ENCODE results near the gene FXYD5.
A peak's percentile ranks its signal among the peaks of the same experiment; 100 is the strongest.
"Not testable (repeated sequence)": the region's sequence is repeated elsewhere in the genome, so short reads cannot be mapped to it uniquely, and the experiment has no call there.

FXYD5 gene

DNA sequence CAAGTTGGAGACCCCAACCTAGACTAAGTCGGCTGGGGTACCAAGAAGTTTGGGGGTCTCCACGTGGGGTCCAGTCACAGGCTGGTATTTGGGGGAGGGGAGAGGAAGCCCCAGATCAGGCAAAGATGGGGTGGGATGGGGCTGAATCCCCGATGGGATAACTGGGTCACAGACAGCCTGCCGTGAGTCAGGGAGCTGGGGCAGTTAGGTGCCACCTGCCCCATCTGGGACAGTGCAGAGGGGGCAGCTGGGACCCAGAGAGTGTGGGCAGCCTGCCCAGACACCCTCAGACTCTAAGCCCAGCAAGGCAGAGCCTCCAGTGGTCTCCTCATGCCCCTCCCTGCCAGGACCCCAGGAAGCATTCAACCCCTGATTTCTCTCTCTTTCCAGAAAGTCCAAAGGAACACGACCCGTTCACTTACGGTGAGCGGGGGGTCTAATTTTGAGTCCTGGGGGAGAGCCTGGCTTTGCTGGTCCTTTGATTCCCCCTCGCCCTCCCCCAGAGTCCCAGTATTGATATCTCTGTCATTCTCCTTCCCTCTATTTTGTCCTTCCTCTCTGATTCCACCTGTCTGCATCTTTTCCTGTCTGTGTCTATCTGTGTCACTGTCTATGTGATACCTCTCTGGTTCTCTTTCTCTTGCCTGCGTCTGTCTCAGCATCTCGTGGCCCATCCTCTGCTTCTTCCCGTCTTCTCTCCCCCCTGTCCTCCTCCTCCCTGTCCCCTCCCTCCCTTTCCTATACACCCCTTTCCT is 14.2 kb upstream of the FXYD5 start:
- DNase-seq, result no peak

DNA sequence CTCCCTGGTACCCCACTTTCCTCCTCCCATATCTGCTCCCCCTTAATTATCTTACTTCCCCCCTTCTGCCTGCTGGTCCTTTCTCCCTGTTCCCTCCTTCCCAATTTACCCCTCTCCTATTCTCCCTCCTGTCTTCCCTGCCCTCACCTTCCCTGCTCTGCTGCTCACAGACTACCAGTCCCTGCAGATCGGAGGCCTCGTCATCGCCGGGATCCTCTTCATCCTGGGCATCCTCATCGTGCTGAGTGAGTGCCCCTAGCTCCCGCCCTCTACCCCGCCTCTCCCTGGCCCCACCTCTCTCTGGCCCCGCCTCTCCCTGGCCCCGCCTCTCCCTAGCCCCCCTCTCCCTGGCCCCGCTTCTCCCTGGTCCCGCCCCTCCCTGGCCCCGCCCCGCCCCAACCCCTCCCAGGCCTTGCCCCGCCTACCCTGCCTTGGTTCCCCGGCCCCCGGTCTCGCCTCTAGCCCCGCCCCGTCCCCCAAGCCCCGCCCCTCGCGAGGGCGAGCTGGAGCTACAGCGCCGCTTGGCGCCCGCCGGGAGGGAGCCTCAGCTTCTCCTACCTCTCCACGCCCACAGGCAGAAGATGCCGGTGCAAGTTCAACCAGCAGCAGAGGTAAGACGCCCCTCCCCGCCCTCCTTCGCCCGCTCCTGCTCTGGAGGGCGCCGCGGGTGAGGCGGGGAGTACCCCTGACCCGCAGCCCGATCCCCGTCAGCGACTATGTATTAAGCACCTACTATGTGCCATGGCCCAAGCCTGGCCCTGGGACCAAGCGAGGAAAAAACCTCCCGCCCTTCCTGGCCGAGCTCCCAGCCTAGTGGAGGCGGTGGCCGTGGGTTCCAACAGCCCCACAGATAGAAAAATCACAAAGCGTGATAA is 13.3 kb upstream of the FXYD5 start:
- peak; percentile 94 for DNase-seq

DNA sequence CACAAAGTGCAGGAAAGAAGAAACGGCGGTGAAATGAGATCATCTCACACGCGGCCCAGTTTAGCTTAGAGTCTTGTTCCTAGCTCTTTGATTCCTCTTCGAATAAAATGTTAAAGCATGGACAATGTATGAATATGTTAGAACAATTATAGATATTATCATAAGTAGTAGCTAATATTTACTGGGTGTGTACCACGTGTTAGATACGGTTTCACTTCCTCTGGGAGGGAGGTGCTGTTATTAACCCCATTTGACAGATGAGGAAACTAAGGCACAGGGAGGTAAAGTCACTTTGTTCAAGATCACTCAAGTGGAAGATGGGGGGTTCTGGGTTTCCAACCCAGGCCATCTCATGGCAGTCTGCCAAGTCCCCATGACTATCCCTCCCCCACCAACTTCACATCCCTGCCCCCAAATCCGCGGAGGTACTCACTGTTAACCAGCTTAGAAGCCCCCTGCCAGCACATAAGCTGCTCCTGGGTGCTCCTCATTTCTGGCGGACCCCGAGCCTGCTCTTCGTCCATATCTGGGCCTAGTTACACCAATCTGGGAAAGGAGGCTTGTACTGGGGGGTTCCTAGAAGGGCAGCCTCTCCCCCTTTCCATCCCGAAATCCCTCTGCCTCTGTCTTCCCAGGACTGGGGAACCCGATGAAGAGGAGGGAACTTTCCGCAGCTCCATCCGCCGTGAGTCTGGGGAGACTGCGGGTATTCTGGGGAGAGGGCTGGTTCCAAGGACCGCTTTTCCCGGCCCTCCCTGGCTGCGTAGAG is 12.5 kb upstream of the FXYD5 start:
- no peak for DNase-seq

DNA sequence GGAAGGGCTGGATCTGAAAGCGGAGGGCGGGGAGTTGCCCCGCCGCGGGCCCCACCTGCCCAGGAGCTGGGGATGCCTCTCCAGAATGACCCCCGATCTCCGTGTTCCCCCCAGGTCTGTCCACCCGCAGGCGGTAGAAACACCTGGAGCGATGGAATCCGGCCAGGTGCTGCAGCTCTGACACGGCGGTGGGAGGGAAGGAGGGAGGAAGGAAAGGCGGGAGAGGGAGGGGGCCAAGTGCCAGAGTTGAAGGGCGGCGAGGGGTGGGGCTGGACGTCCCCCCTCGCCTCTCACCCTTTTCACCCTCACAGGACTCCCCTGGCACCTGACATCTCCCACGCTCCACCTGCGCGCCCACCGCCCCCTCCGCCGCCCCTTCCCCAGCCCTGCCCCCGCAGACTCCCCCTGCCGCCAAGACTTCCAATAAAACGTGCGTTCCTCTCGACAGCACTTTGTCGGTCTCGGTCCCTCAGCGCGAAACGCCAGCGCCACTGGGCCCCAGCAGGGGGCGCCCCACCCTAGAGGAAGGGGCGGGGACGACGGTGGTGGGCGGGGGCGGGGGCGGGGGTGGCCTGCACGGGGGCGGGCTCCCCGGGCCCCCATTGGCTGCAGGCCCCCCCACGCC is 11.8 kb upstream of the FXYD5 start:
- DNase-seq, result peak; percentile 70

DNA sequence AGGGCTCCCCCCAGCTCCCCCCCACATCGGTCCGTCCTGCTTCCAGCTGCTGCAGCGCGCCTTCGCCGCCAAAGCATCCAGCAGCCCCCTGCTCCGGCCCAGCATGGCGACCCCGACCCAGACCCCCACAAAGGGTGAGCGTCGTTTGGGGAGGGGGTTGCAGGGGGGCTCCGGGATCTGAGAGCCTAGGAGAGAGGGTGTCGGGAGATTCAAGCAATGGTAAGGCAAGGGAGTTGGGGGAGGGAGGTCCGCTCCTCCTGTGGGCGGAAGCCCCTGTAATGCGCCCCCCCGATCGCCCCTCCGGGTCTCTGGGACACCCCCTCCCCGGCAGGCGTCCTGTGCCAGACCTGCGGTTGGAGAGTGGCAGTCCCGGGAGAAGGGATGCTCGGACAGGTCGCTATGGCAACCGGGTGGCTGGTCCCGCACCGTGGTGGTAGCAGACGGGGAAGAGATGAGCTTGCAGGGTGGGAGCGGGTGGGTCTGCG is 11.3 kb upstream of the FXYD5 start, which contains the start of gene FXYD7:
Gene FXYD7 (plus strand): TSS at position 25 of the 485 bp plus-strand sequence. CDS start 79 bp downstream, at position 104.
- no peak for DNase-seq

DNA sequence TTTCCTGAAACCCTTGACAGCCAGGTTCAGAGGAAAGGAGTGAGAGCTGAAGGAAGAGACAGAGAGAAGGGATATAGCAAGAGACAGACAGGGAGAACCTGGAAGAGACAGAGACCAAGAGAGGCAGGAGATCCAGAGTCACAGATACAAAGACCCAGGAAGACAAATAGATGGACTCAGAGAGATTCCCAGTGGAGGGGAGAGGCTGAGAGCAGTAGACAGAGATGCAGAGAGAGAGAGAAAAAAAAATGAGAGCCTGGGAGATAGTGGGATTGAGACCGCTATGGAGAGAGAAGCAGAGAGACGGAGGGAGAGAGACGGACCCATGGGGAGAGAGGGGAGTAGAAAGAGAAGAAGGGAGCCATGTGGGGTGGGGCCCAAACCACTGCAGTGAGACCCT is 10.7 kb upstream of the FXYD5 start:
- DNase-seq, result no peak

DNA sequence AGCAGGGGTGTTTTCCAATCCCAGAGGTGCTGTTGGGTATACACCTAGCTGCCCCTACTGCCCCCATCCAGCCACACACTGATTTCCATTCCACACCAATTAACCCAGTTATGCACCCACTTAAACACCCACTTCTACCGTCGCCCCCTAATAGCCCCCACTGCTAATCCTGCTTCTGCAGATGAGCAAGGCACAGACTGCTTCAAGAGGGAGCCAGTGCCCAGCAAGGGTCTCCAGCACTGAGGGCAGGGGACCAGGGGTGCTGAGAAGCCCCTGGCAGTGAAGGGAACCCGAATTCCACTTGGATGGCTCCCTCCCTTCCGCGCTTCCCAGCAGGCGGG is 10.3 kb upstream of the FXYD5 start:
- DNase-seq, result no peak

DNA sequence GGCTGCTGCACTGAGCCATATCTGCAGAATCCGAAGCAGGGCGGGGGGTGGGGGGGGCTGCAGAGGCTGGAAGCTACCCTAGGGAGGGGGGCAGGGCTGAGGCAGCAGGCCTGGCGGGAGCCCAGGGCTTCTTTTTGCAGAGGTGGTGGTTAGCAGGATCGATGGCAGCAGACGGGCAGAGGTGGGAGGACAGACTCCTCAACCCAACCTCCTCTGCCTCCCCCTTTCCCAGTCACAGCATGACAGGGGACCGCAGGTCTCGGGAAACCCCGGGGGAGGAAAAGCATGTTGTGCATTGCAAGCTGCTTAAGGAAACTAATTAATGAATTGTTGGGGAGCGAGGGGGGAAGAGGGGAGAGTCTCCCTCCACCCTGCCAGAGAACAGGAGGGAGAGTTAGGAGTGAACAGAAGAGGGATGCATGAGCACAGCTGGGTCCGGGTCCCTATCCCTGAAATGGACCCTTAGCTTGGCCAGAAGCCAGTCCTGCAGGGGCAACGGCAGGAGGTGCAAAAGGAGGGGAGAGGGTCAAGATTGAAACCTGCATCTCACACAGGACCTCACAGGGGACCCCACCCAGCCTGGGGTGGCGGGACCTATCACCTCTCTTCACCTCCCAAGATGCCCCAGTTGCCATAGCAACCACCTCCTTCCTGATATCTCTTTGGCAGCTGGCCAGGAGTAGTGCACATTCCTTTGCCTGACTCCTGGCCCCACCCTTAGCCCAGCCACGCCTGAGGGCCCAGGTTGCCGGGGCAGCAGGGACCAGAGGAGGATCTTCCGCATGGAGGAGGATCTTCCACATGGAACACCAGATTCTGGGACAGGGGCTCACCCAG is 9.7 kb upstream of the FXYD5 start:
- DNase-seq, result peak; percentile 29

DNA sequence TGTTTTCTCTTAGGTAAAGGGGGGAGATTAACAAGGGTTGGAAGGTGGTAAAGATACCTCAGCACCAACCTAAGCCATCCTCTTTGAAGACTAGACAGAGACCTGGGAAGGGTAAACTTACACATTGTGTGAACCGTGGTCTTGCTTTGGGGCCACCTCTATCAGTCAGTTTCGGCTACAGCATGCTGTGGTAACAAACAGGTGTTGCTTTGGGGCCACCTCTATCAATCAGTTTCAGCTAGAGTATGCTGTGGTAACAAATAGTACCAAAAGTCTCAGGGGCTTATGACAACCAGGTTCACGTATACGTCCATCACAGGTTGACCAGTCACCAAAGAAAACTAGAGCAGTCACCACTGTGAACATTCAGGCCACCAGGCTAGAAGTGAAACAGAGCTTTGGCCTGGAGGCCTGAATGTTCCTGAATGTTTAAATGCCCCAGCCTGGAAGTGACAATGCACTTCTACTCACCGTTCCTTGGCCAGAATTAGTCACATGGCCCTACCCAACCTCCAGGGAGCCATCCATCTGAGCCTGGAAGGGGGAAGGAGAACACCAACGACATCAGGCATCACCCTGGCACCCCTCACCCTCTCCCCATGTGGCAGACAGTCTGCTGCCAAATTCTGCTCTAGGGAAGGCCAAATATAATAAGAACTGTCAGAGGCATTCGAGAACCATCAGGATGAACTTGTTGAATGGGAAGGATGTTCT is 7.6 kb upstream of the FXYD5 start:
- DNase-seq, result no peak

DNA sequence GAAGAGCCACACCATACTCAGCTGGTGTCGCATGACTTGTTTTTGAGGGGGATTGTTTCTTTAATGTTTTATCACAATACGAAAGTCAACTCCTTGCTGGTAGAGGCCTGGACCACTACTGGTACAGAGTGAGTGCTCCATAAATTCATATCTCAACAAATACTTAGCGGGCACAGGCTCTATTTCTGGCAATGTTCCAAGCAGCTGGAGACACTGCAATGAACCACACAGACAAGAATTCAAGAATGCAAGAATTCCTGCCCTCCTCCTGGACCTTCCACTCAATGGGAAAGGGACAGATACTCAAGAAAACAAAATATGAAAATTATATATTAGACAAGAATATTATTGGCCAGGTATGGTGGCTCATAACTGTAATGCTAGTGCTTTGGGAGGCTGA is 5.1 kb upstream of the FXYD5 start:
- DNase-seq, result no peak

DNA sequence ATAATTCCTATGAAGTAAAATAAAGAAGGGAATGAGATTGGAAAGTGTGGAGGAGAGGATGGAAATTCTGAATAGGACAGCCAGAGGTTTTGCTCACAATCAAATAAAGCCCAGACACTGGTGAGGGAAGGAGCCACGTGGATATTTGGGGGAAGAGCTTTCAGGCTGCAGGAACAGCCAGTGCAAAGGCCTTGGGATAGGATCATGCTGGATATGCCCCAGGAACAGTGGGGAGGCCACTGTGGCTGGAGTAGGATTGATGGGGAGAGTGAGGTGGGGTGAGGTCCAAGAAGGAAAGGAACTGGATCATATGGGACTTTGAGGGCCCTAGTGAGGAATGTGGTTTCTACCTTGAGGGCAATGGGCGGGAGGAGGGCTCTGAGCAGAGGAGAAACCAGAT is 4.1 kb upstream of the FXYD5 start:
- DNase-seq, result no peak

DNA sequence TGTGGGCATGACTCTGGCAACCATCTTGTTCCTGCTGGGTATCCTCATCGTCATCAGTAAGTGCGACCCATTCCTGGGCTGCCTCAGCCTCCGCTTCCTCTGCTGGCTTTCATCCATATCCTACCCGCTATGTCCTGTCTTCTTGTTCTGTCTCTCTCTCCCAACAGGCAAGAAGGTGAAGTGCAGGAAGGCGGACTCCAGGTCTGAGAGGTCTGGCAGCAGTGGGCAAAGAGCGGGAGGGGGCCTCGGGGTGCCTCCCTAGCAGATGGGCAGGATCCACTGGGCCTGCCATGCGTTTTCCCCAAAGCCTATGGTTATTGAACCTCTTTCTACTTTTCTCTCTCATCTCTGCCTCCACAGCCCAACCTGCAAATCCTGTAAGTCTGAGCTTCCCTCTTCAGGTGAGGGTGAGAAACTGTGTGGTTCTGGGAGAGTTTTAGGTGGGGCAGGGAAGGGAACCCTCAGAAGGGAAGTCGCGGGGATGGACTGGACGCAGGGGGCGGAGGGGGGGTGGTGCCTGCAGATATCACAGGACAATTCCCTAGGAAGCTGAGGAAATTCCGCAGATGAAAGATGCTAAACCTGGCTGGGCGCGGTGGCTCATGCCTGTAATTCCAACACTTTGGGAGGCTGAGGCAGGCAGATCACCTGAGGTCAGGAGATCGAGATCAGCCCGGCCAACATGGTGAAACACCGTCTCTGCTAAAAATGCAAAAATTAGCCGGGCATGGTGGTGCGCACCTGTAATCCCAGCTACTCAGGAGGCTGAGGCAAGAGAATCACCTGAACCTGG is 3.1 kb upstream of the FXYD5 start:
- DNase-seq, result no peak

DNA sequence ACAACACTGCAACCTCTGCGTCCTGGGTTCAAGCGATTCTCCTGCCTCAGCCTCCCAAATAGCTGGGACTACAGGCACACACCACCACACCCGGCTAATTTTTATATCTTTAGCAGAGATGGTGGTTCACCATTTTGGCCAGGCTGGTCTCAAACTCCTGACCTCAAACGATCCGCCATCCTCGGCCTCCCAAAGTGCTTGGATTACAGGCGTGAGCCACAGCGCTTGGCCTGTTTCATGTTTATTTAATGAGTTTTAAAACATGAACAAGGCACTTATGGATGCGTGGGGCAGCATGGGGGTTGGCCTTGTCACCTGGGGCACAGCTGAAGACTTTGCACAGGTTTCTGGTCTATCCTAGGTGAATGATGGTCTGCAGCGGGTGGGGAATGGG is 1.4 kb upstream of the FXYD5 start:
- not testable (repeated sequence) for DNase-seq

DNA sequence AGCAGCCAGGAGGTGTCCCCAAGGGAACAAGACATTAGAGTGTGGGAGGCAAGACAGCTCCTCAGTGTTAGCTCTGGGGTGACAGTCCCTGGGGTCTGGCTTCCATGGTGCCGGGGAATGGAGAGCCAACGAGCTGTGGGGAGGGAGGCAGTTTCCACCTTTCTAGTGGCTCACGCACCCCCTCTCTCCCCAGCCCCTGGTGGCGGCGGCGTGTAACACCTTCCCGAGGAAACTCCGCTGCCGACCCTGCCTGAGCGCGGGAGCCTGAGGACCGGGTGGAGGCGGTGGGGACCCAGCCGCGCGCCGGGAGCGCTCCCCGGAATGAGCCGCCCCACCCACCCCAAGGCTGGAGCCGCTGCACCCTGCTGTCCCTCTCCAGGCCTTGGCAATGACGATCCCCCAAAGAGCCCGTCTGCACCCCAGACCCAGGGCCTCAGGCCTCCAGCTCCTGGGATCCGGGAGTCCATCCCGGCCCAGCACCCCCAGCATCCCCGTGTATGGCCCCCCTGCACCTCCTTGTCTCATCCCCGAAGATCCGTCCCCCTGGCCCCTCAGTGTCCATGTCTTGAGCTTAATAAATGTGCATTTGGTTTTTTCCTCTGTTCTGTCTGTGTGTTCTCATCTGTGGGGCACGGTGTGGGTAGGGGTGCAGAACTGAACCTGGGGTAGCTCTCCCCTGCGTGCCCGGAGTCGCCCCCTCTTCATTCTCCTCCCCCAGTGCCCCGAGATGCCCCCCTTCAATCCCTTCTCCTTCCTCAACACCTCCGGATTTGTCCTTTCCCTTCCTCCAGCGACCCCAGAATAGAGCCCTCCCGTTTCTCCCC is 622 bp upstream of the FXYD5 start:
- DNase-seq, result peak; percentile 75

DNA sequence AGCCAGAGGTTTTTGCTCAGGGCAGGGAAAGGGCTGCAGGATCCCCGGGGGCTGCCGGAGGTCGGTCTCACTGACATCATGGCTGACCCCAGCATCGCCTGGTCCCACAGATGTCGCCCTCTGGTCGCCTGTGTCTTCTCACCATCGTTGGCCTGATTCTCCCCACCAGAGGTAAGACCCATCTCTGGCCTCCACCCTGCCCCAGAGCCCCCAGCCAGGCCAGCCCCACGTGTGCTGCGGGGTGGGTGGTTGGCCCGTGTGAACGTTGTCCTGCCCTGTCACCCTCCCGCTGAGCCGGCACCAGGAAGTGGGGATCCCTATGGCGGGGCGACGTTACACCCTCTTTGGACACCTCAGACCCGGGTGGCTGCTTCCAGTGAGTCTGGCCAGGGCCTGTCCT is 906 bp downstream of the FXYD5 start:
- DNase-seq, result no peak

DNA sequence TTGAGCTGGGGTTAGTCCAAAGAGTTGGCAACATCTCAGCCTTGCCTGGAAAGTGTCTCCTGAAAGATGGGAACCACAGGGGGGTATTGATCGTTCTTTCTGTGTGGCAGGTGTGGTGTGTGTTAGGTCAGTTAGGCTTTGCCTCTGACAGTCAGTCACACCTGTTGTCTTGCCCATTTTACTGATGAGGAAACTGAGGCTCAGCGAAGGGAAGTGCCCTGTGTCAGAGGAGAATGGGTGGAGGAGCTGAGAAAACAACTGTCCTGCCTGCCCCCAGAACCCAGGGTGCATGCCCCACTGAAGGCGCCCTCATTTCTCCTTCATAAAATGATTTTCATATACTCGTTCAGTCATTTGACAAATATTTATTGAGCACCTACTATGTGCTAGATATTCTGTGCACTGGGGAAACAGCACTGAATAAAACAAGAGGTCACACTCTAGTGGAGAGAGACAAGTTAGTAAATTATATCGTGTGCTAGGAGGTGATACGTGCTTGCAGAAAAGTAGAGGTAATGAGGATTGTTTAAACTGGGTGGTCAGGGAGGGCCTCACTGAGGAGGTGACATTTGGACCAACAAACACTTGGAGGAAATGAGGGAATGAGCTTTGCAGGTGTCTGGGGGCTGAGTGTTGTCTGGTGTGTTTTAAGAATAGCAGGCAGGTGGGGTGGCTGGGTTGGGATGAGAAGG is 1.6 kb downstream of the FXYD5 start:
- DNase-seq, result no peak

DNA sequence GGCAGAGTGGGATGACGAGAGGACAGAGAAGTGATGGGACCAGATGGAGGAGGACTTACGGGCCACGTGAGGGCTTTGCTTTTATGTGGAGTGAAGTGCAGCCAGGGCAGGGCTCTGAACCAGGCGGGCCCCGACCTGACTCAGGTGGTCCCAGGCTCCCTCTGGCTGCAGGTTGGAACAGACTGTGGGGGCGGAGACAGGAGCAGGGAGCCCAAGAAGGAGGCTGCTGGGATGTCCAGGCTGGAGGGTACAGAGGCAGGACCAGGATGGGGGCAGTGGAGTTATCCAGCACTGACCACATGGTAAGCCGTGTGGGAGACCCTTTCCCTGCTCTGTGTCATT is 2.1 kb downstream of the FXYD5 start:
- no peak for DNase-seq

DNA sequence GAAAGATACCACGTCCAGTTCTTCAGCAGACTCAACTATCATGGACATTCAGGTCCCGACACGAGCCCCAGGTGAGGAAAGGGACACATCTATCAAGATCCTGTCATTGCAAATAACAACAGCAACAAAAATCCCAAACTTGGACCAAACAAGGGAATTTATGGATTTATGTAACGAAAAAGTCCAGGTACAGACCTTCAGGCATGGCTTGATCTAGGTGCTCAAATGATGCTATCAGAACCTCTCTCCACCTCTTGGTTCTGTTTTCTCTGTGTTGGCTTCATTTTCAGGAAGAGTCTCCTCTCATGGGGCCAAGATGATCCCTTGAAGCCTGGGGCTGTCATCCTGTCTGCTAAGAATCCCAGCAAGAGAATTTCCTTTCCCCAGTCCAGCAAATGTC is 2.9 kb downstream of the FXYD5 start:
- DNase-seq, result no peak

DNA sequence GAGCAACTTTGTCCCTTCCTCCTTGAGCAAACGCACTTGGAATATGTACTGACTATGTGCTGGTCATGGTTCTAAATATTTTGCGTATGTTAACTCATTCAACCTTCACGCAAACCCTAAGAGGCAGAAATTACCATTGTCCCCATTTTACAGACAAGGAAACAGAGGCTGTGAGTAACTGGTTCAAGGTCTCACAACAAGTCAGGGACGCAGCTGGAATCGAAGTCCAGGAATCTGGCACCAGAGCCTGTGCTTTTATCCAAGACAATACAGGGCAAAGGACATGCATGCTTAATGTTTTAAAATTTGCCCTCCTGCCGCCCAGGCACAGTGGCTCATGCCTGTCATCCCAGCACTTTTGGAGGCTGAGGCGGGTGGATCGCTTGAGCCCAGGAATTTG is 5.1 kb downstream of the FXYD5 start:
- no peak for DNase-seq

All from CD4-positive, alpha-beta T cell treated with Interferon gamma for 1 hour (primary cell).